Measurements from ENCODE around the gene DNMT3B.
"Not testable (repeated sequence)": the region's sequence is repeated elsewhere in the genome, so short reads cannot be mapped to it uniquely, and the experiment has no call there.

Gene DNMT3B

DNA sequence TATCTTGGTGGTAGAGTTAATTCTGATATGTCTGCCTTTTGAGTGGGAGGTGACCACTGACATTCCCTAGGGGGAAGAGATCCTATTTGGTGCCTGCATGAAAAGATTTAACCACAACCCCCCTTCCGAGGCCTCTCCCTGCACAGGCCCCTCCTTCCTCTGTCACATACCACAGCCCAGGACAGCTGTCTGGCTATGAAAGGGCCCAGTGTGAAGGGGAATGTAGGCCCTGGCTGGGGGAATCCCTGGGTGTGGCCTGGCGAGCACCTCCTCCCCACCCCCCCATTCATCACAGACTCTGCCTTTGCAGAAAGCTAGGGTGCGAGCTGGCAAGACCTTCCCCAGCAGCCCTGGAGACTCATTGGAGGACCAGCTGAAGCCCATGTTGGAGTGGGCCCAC lies 30.1 kb downstream of the DNMT3B start:
- peak; percentile 15 for DNase-seq (ENCODE audit: low read depth)

DNA sequence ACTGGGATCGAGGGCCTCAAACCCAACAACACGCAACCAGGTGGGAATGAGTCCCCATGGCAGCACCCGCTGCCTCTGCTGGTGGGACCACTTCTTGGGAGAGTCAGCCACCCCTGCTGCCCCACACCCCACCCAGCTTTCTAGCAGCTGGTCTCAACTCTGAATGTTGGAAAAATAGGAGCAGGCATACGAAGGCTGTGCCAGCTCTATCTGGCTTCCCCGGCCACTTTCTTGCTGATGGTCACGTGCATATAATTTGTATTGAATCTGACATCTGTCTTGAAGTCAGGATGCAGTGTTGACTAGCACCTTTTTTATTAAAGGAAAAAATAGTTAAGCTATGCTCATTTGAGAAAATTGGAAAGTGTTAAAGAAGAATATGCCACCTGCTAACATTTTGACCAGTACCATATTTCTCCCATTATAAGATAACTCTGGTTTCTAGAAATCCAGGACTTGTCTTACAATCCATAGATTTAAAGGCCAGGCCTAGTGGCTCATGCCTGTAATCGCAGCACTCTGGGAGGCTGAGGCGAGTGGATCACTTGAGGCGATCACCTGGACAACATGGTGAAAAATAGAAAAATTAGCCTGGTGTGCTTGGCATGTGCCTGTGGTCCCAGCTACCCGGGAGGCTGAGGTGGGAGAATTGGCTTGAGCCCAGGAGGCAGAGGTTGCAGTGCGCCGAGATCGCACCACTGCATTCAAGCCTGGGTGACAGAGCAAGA lies 30.7 kb downstream of the DNMT3B start:
- no peak for DNase-seq (ENCODE audit: low read depth)

GRCh38 chr20:32796383-32796948 lies 34.3 kb downstream of the DNMT3B start:
- DNase-seq (ENCODE audit: low read depth) = no peak

- no peak for DNase-seq (ENCODE audit: low read depth)
These were observed 34.8 kb downstream of the DNMT3B start for GRCh38 chr20:32796981-32797451.

DNA sequence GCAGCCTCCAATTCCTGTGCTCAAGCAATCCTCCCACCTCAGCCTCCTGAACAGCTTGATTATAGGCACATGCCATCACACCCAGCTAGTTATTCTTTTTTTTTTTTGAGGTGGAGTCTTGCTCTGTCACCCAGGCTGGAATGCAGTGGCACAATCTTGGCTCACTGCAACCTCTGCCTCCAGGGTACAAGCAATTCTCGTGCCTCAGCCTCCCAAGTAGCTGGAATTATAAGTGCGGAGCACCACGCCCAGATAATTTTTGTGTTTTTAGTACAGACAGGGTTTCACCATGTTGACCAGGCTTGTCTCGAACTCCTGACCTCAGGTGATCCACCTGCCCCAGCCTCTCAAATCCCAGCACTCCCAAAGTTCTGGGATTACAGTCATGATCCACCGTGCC lies 35.4 kb downstream of the DNMT3B start:
- not testable (repeated sequence) for DNase-seq (ENCODE audit: low read depth)

DNA sequence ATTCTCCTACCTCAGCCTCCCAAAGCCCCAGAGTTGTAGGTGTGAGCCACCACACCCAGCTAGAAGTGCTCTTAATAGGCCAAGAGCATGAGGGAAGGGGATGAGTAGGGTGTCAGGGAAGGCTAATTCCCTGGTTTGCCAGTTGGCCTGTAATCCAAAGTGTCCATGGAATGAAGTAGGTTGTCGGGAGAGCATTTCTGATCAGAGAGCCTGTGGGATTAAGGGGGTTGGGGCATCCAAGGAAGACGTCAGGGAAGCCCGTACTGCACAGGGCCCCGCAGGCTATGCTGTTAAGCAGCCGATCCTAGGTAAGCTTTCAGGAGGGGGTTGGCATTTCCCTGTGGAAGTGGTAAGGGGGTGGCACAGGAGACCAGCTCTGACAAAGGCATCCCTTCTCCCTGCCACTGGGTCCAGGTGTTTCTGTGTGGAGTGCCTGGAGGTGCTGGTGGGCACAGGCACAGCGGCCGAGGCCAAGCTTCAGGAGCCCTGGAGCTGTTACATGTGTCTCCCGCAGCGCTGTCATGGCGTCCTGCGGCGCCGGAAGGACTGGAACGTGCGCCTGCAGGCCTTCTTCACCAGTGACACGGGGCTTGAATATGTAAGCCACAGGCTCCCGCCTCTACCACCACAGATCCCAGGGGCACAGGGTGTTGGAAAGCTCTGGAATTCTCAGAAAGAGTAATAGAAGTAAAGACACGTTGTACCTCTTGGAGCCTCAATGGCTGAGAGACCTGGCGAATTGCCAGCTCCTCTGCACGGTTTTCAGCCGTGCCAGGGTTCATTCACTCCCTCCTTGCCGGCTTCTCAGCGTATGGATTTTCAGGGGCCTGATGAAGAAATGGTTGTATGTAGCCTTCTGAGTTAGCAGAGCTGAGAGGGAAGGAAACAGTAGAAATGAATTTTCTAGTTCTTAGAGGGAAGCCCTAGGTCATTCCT lies 36.1 kb downstream of the DNMT3B start:
- DNase-seq (ENCODE audit: low read depth) = no peak

- no peak for DNase-seq (ENCODE audit: low read depth)
These were observed 40.9 kb downstream of the DNMT3B start for GRCh38 chr20:32803092-32803491.

DNA sequence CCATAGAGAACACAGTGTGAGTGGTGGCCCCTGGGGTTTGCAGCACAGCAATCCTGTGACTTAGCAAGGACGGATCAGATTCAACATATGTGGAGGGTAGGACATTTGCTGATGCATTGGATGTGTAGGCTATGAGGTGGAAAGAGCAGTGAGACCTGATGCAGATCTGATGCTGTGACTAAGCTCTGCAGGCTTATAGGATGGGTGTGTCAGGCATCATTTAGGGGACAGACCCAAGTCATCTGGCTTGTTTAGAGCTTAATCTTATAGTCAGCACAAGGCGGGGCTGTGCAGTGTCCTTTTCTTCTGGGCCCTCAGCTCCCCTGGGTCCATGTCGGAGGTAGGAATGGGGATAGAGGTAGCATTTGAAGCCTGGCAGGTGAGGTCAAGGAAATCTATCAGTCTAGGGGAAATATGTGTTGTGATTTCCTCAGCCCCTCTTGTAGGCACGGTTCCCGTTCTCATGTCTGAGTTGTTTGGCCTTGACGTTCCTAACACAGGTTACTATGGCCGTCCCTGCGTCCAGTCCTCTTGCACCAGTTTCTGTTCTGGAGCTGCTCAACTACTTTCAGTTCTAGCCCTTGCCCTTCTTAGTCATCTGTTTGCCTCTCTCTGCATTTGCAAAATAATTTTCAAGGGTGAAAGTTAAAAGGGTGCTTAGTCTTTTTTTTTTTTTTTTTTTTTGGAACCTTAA lies 42.0 kb downstream of the DNMT3B start:
- no peak for DNase-seq (ENCODE audit: low read depth)

GRCh38 chr20:32804817-32805216 lies 42.6 kb downstream of the DNMT3B start:
- no peak for DNase-seq (ENCODE audit: low read depth)

DNA sequence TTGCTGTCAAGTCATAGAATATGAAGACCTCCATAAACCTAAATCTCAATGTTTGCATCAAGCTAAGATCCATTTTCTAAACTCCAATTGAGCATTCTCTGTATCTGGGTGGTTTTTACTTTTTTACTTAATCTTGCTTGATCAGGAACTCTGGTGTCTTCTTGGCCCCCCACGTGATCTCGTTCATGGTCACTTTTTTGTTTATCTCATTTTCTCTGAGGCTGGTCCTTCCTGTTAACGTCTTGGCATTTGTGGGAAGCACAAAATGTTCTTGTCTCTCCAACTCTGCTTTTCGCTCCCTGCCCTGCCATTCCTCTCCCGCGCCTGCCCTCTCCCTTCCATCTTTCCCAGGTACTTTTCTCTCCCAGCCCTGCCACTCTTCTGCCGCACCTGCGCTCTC lies 43.5 kb downstream of the DNMT3B start:
- DNase-seq (ENCODE audit: low read depth) = no peak

DNA sequence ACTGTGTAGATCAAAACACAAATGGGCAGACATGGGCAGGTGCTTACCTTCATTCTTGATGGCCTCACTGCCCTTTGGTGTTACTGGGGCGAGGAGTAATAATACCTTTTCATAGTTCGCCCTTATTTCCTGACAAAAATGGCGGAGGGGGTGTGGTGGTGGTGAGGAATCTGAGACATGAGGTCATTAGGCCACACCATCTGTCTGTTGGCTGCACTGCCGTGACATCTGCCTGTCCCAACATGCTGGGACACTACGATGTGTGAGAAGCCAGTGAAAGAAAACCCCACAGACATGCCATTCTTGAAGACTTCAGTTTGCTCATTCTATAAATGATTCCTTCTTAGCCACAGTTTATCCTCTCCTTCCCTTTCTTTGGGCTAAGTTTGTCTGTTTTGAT lies 44.2 kb downstream of the DNMT3B start:
- no peak for DNase-seq (ENCODE audit: low read depth)

- no peak for DNase-seq (ENCODE audit: low read depth)
These were observed 45.5 kb downstream of the DNMT3B start for GRCh38 chr20:32807706-32808105.

- DNase-seq (ENCODE audit: low read depth) = no peak
These were observed 46.3 kb downstream of the DNMT3B start for GRCh38 chr20:32808438-32808837.

DNA sequence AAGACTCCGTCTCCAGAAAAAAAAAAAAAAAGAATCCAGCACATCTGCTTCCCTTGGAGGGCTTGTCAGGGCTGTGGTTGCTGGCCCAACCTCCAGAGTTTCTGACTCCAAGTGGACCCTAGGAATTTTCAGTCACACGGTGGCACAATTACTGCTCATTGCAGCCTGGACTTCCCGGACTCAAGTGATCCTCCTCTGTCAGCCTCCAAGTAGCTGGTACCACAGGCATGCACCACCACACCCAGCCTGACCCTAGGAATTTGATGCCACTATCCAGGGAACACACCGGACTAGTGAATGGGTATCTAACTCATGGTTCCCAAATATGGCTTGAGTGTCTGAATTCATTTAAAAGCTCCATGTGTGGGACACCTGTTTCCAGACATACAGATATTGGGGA lies 47.7 kb downstream of the DNMT3B start:
- DNase-seq (ENCODE audit: low read depth) = no peak

GRCh38 chr20:32810941-32811340 lies 48.8 kb downstream of the DNMT3B start:
- DNase-seq (ENCODE audit: low read depth) = no peak

GRCh38 chr20:32811886-32812285 lies 49.7 kb downstream of the DNMT3B start:
- DNase-seq (ENCODE audit: low read depth) = no peak

- DNase-seq (ENCODE audit: low read depth) = peak; percentile 85
These were observed 58.0 kb downstream of the DNMT3B start for GRCh38 chr20:32819992-32820697.

GRCh38 chr20:32820698-32821377 lies 58.7 kb downstream of the DNMT3B start:
- no peak for DNase-seq (ENCODE audit: low read depth)

GRCh38 chr20:32822225-32822624 lies 60.0 kb downstream of the DNMT3B start:
- DNase-seq (ENCODE audit: low read depth) = no peak

GRCh38 chr20:32823078-32823477 lies 60.9 kb downstream of the DNMT3B start:
- peak; percentile 7 for DNase-seq (ENCODE audit: low read depth)
